DMS53 treated with DMSO at 0.1 percent for 48 hours (cell line): ENCODE results near the gene MAP3K12.
"Not testable (repeated sequence)": the region's sequence is repeated elsewhere in the genome, so short reads cannot be mapped to it uniquely, and the experiment has no call there.

Source experiments
- DNase-seq: peaks from one replicate; lab custom pipeline; 2025; ENCODE audit not compliant: unreplicated experiment; lab: John Stamatoyannopoulos, UW

MAP3K12 gene

GRCh38 chr12:53492830-53493609 is 6.2 kb downstream of the MAP3K12 start:
- DNase-seq, result peak; percentile 74

GRCh38 chr12:53492188-53492587 is 7.1 kb downstream of the MAP3K12 start:
- DNase-seq, result peak; percentile 37

GRCh38 chr12:53489242-53489864 is 9.9 kb downstream of the MAP3K12 start:
- DNase-seq, result no peak

- no peak for DNase-seq
These were observed 12.3 kb downstream of the MAP3K12 start for GRCh38 chr12:53486736-53487487.

GRCh38 chr12:53485955-53486735 is 13.1 kb downstream of the MAP3K12 start:
- DNase-seq, result no peak

- no peak for DNase-seq
These were observed 14.3 kb downstream of the MAP3K12 start for GRCh38 chr12:53484686-53485575.

- no peak for DNase-seq
These were observed 15.3 kb downstream of the MAP3K12 start for GRCh38 chr12:53483979-53484377.

- DNase-seq, result no peak
These were observed 15.9 kb downstream of the MAP3K12 start for GRCh38 chr12:53483225-53483978.

GRCh38 chr12:53482626-53483168 is 16.6 kb downstream of the MAP3K12 start:
- no peak for DNase-seq

GRCh38 chr12:53481939-53482586 is 17.2 kb downstream of the MAP3K12 start:
- DNase-seq, result no peak

- DNase-seq, result not testable (repeated sequence)
These were observed 17.8 kb downstream of the MAP3K12 start for GRCh38 chr12:53481458-53481857.

GRCh38 chr12:53480491-53481442 is 18.5 kb downstream of the MAP3K12 start:
- DNase-seq, result no peak

GRCh38 chr12:53479331-53479730 is 19.9 kb downstream of the MAP3K12 start:
- no peak for DNase-seq

- DNase-seq, result no peak
These were observed 20.4 kb downstream of the MAP3K12 start for GRCh38 chr12:53478865-53479264.

GRCh38 chr12:53476769-53477209 is 22.5 kb downstream of the MAP3K12 start:
- no peak for DNase-seq

GRCh38 chr12:53474819-53475218 is 24.4 kb downstream of the MAP3K12 start:
- no peak for DNase-seq

- DNase-seq, result no peak
These were observed 25.2 kb downstream of the MAP3K12 start for GRCh38 chr12:53474077-53474476.
